Measurements from ENCODE around the gene CELF6. TPM values are rescaled to one million over a fixed set of nuclear protein-coding genes. Genes with fewer than 3 reads are reported as not detected.

Gene CELF6
- total and polyA plus RNA-seq, 4 donors: 0.25 to 7.7 (median 1.5) TPM

GRCh38 chr15:72312605-72313447 is 7.1 kb downstream of the CELF6 start:
- ATAC-seq (ENCODE audit: low FRiP score): peak; percentile 79
- peak; percentile 81 to 82 for DNase-seq

GRCh38 chr15:72307026-72307425 is 12.9 kb downstream of the CELF6 start:
- Histone ChIP-seq H3K4me1 (ENCODE audit: control insufficient read depth in 1 of 2, insufficient read depth in 2 of 2, low read length in 2 of 2) (no peaks in the 10 kb centered on the region), H3K4me3 (ENCODE audit: low read length in 2 of 2) (no peak overlapping the region), H3K36me3 (ENCODE audit: control insufficient read depth in 1 of 2, insufficient read depth in 2 of 2, low read length in 1 of 2) (no peaks in the 10 kb centered on the region), H3K27ac (ENCODE audit: low read depth in 1 of 2, low read length in 2 of 2) (no peak overlapping the region), H3K27me3 (ENCODE audit: control insufficient read depth in 1 of 2, insufficient read depth in 2 of 2, low read length in 1 of 2) (no peaks in the 10 kb centered on the region), H3K9me3 (ENCODE audit: control insufficient read depth, low read length) (no peaks in the 10 kb centered on the region)
- intact Hi-C loops (cut with DNase I): no loop called here
- DNase-seq (no peak), ATAC-seq (ENCODE audit: low FRiP score) (no peak)
- WGBS, 2 donors: 70 to 80% methylated on average over 5 of the region's 5 CpGs

More at GRCh38 chr15:72312605-72313447, 7.1 kb downstream of the CELF6 start:
- Histone ChIP-seq H3K9me3 (ENCODE audit: control insufficient read depth, low read length) (no peaks in the 10 kb centered on the region), H3K27ac (ENCODE audit: low read depth in 1 of 2, low read length in 2 of 2) (no peak overlapping the region), H3K4me3 (ENCODE audit: low read length in 2 of 2) (no peak overlapping the region), H3K36me3 (ENCODE audit: control insufficient read depth in 1 of 2, insufficient read depth in 2 of 2, low read length in 1 of 2) (no peaks in the 10 kb centered on the region), H3K27me3 (ENCODE audit: control insufficient read depth in 1 of 2, insufficient read depth in 2 of 2, low read length in 1 of 2) (no peaks in the 10 kb centered on the region), H3K4me1 (ENCODE audit: control insufficient read depth in 1 of 2, insufficient read depth in 2 of 2, low read length in 2 of 2) (no peaks in the 10 kb centered on the region)
- intact Hi-C loops (cut with DNase I): no loop called here
- WGBS, 2 donors: 55 to 58% methylated on average over 2 of the region's 2 CpGs

GRCh38 chr15:72306211-72306785 is 13.7 kb downstream of the CELF6 start:
- Histone ChIP-seq H3K27ac (ENCODE audit: low read depth in 1 of 2, low read length in 2 of 2) (no peak overlapping the region), H3K4me3 (ENCODE audit: low read length in 2 of 2) (no peak overlapping the region), H3K9me3 (ENCODE audit: control insufficient read depth, low read length) (no peaks in the 10 kb centered on the region), H3K36me3 (ENCODE audit: control insufficient read depth in 1 of 2, insufficient read depth in 2 of 2, low read length in 1 of 2) (no peaks in the 10 kb centered on the region), H3K27me3 (ENCODE audit: control insufficient read depth in 1 of 2, insufficient read depth in 2 of 2, low read length in 1 of 2) (no peaks in the 10 kb centered on the region), H3K4me1 (ENCODE audit: control insufficient read depth in 1 of 2, insufficient read depth in 2 of 2, low read length in 2 of 2) (no peaks in the 10 kb centered on the region)
- 54 to 61% methylated on average over 10 of the region's 10 CpGs for WGBS, 2 donors
- intact Hi-C loops (cut with DNase I): no loop called here
- ATAC-seq (ENCODE audit: low FRiP score) (no peak), DNase-seq (peak in 1 of 2 donors; percentile 49)

GRCh38 chr15:72304596-72304995 is 15.4 kb downstream of the CELF6 start:
- no peak overlapping the region for H3K4me3 ChIP-seq (ENCODE audit: low read length in 2 of 2)
- no peaks in the 10 kb centered on the region for H3K36me3 ChIP-seq (ENCODE audit: control insufficient read depth in 1 of 2, insufficient read depth in 2 of 2, low read length in 1 of 2)
- no peaks in the 10 kb centered on the region for H3K4me1 ChIP-seq (ENCODE audit: control insufficient read depth in 1 of 2, insufficient read depth in 2 of 2, low read length in 2 of 2)
- DNase-seq (no peak), ATAC-seq (ENCODE audit: low FRiP score) (no peak)
- H3K9me3 ChIP-seq (ENCODE audit: control insufficient read depth, low read length): no peaks in the 10 kb centered on the region
- H3K27ac ChIP-seq (ENCODE audit: low read depth in 1 of 2, low read length in 2 of 2): no peak overlapping the region
- intact Hi-C loops (cut with DNase I): no loop called here
- 91 to 92% methylated on average over 7 of the region's 7 CpGs for WGBS, 2 donors
- H3K27me3 ChIP-seq (ENCODE audit: control insufficient read depth in 1 of 2, insufficient read depth in 2 of 2, low read length in 1 of 2): no peaks in the 10 kb centered on the region

- H3K4me1 ChIP-seq (ENCODE audit: control insufficient read depth in 1 of 2, insufficient read depth in 2 of 2, low read length in 2 of 2): no peaks in the 10 kb centered on the region
- intact Hi-C loops (cut with DNase I): no loop called here
- DNase-seq: no peak
Observed at GRCh38 chr15:72302955-72303354, 17.0 kb downstream of the CELF6 start.

GRCh38 chr15:72289597-72290325 is 30.2 kb downstream of the CELF6 start:
- Histone ChIP-seq H3K9me3 (ENCODE audit: control insufficient read depth, low read length) (no peaks in the 10 kb centered on the region), H3K27me3 (ENCODE audit: control insufficient read depth in 1 of 2, insufficient read depth in 2 of 2, low read length in 1 of 2) (no peaks in the 10 kb centered on the region), H3K4me3 (ENCODE audit: low read length in 2 of 2) (no peak overlapping the region), H3K36me3 (ENCODE audit: control insufficient read depth in 1 of 2, insufficient read depth in 2 of 2, low read length in 1 of 2) (no peaks in the 10 kb centered on the region), H3K27ac (ENCODE audit: low read depth in 1 of 2, low read length in 2 of 2) (no peak overlapping the region), H3K4me1 (ENCODE audit: control insufficient read depth in 1 of 2, insufficient read depth in 2 of 2, low read length in 2 of 2) (no peaks in the 10 kb centered on the region)
- ATAC-seq (ENCODE audit: low FRiP score): no peak
- no peak for DNase-seq
- WGBS, 2 donors: 79 to 83% methylated on average over 46 to 52 of the region's 52 CpGs
- intact Hi-C loops (cut with DNase I): loop anchor here in 1 of 2 donors (5.0 kb wide), 1 partner anchor 87 kb away; no protein-coding TSS in a partner anchor

More at GRCh38 chr15:72302955-72303354, 17.0 kb downstream of the CELF6 start:
- Histone ChIP-seq H3K9me3 (ENCODE audit: control insufficient read depth, low read length) (no peaks in the 10 kb centered on the region), H3K4me3 (ENCODE audit: low read length in 2 of 2) (no peak overlapping the region), H3K27me3 (ENCODE audit: control insufficient read depth in 1 of 2, insufficient read depth in 2 of 2, low read length in 1 of 2) (no peaks in the 10 kb centered on the region), H3K36me3 (ENCODE audit: control insufficient read depth in 1 of 2, insufficient read depth in 2 of 2, low read length in 1 of 2) (no peaks in the 10 kb centered on the region), H3K27ac (ENCODE audit: low read depth in 1 of 2, low read length in 2 of 2) (no peak overlapping the region)
- WGBS, 2 donors: 46 to 47% methylated on average over 1 of the region's 1 CpG
- ATAC-seq (ENCODE audit: low FRiP score): no peak

- no peak for ATAC-seq (ENCODE audit: low FRiP score)
- Histone ChIP-seq H3K9me3 (ENCODE audit: control insufficient read depth, low read length) (no peaks in the 10 kb centered on the region), H3K4me3 (ENCODE audit: low read length in 2 of 2) (no peak overlapping the region), H3K36me3 (ENCODE audit: control insufficient read depth in 1 of 2, insufficient read depth in 2 of 2, low read length in 1 of 2) (no peaks in the 10 kb centered on the region), H3K4me1 (ENCODE audit: control insufficient read depth in 1 of 2, insufficient read depth in 2 of 2, low read length in 2 of 2) (no peaks in the 10 kb centered on the region), H3K27ac (ENCODE audit: low read depth in 1 of 2, low read length in 2 of 2) (no peak overlapping the region), H3K27me3 (ENCODE audit: control insufficient read depth in 1 of 2, insufficient read depth in 2 of 2, low read length in 1 of 2) (no peaks in the 10 kb centered on the region)
- WGBS, 2 donors: 92 to 94% methylated on average over 40 to 49 of the region's 49 CpGs
- DNase-seq: no peak
- intact Hi-C loops (cut with DNase I): loop anchor here in 1 of 2 donors (5.0 kb wide), 1 partner anchor 87 kb away; no protein-coding TSS in a partner anchor
Observed at GRCh38 chr15:72288796-72289596, 31.0 kb downstream of the CELF6 start.

- H3K27ac ChIP-seq (ENCODE audit: low read depth in 1 of 2, low read length in 2 of 2): no peak overlapping the region
- DNase-seq (peak; percentile 54 to 80), ATAC-seq (ENCODE audit: low FRiP score) (no peak)
- no peaks in the 10 kb centered on the region for H3K36me3 ChIP-seq (ENCODE audit: control insufficient read depth in 1 of 2, insufficient read depth in 2 of 2, low read length in 1 of 2)
- intact Hi-C loops (cut with DNase I): loop anchor here in 1 of 2 donors (5.0 kb wide), 1 partner anchor 84 kb away; no protein-coding TSS in a partner anchor
- no peaks in the 10 kb centered on the region for H3K9me3 ChIP-seq (ENCODE audit: control insufficient read depth, low read length)
- H3K4me1 ChIP-seq (ENCODE audit: control insufficient read depth in 1 of 2, insufficient read depth in 2 of 2, low read length in 2 of 2): no peaks in the 10 kb centered on the region
- H3K27me3 ChIP-seq (ENCODE audit: control insufficient read depth in 1 of 2, insufficient read depth in 2 of 2, low read length in 1 of 2): no peaks in the 10 kb centered on the region
- WGBS, 2 donors: 61 to 67% methylated on average over 10 of the region's 10 CpGs
- no peak overlapping the region for H3K4me3 ChIP-seq (ENCODE audit: low read length in 2 of 2)
Observed at GRCh38 chr15:72285927-72286516, 33.9 kb downstream of the CELF6 start.
